Left lobe of liver (tissue), 2 donors: Measurements from ENCODE around the gene SLAMF7. TPM values are rescaled to one million over a fixed set of nuclear protein-coding genes. Genes with fewer than 3 reads are reported as not detected.
"Not testable (repeated sequence)": the region's sequence is repeated elsewhere in the genome, so short reads cannot be mapped to it uniquely, and the experiment has no call there.

Experiments
- ATAC-seq: fragments of 200-7000 bp; cut with Tn5 transposase; one replicate; pipeline ENCODE4 v1.9.1; 2020; ENCODE audit warnings: mild to moderate bottlenecking, moderate library complexity
- DNase-seq: peaks from one replicate; pipeline ENCODE4 v3.0.0-alpha.2; 2020; ENCODE audit warnings: low spot score
- total RNA-seq: library from RNA; stranded (reverse); gene quantifications from one replicate; pipeline ENCODE4 v1.2.1, GENCODE V29; 2021
- donor health status: DM: no; HTN: no; CAD: no; lungs with moderate emphysema.
- donor health status: DM: no; HTN: yes; CAD: no.

SLAMF7 gene
- total RNA-seq, 1 donor from 2014 or later = 0.68 TPM

GRCh38 chr1:160772331-160772730 is 33.3 kb downstream of the SLAMF7 start:
- DNase-seq = no peak
- ATAC-seq = no peak

- DNase-seq (no peak), ATAC-seq (no peak)
Measured at GRCh38 chr1:160773093-160773492, 34.0 kb downstream of the SLAMF7 start.

DNA sequence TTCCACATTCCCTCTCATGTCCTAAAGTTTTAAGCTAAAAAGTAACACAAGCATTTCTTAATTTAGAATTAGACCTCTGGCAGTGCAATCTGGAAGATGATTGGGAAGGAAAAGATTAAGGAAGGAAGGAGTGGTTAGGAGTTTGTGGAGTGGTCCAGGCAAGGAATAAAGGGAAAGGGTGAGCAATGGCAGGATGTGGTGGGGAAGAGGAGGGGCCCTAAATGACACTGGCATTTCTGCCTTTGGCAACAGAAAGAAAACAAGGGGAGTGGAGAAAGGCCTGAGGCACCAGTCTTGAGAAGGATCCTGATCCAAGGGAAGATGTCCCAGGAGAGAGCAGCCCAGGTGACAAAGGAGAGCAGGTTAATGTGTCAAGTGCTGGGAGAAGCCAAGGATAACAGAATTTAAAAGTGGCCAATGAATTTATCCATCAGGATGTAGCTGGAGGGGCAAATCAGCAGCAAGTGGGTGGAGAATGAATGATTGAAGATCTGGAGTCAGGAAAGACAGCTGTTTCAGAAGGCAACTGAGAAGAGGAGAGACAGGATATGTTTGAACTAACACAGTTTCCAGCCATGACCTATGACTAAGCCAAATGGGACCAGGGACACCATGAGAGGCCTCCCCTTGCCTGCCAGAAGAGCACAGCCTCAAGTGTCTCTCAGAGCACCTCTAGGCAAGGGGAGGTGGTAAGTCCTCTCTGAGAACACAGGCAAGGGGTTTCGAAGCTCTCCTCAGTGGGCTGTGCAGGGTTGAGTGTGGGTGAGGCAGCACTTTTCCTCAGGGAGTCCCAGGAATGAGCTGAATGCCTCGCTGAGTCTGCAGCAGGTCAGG is 36.1 kb downstream of the SLAMF7 start:
- DNase-seq = no peak
- ATAC-seq = no peak

DNA sequence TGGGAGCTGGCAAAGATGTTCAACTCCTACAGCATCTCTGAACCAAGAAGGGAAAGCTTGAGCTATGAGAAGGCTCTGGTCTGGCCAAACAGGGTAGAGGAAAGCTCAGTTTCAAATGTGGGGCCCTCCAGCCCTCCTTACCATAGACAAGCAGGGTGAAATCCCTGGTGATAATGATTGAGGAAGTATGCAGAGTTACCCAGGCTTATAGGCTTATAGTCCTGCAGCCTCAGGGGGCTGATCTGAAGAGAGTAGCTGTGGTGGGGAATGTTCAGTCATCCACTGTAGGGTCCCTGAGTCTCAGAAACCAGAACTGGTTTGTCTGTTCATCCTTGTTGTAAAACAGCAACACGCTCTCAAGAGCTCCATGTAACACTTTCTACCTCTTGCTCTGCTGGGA is 37.1 kb downstream of the SLAMF7 start:
- ATAC-seq (no peak), DNase-seq (no peak)

GRCh38 chr1:160777486-160778089 is 38.5 kb downstream of the SLAMF7 start:
- DNase-seq (no peak), ATAC-seq (peak; percentile 66)

DNA sequence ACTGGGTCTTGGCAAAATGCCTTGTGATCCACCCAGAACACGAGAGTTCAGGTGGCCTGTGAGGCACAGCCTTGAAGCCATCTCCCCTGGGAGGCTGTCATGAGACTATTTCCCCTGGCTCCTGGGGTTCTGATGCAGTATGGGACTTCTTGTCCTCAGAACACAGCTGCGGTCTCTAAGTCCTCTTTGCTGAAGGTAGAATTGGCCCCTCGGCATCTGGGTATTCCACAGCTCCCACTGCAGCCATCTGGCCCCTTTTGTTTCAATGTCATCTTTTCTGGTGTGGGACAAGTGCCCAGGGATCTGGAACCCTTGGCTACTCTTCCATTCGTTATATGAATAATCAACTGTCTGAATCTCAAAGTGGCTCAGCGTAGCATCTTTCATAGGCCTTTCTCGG is 39.9 kb downstream of the SLAMF7 start:
- ATAC-seq (no peak), DNase-seq (no peak)

DNA sequence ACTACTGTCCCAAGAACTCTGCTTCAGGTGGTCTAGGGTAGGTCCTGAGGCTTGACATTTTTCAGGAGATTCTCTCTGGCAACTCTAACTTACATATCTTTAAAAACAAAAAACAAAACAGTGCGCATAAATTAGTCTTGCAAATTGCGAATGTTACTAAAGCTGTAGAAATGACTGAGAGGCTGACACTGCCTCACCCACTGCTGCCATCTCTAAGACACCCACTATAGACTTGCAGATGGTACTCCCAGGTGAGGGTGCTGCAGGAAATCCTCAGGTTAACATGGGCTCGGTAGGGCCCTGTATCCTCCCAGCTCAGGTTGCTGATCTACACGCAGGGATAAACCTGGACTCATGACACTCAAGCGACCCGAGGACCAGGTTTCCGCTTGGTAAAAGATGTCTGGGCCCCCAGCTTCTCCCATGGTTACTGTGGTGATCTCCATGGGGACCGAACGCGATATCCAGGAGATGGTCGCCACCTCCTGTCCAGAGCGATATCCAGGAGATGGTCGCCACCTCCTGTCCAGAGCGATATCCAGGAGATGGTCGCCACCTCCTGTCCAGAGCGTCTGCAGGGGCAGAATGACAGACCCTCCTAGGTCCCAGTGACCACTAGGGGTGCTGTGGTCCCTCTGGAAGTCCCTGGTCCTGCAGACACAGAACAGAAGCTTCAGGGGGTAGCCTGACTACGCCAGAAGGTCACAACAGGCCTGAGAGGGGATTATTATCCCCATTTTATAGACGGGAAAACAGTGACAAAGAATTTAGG is 40.8 kb downstream of the SLAMF7 start:
- DNase-seq (no peak), ATAC-seq (peak; percentile 16)

GRCh38 chr1:160780398-160780755 is 41.3 kb downstream of the SLAMF7 start:
- DNase-seq = no peak

GRCh38 chr1:160781186-160781766 is 42.2 kb downstream of the SLAMF7 start:
- DNase-seq (no peak), ATAC-seq (peak; percentile 19)

More at GRCh38 chr1:160780398-160780755, 41.3 kb downstream of the SLAMF7 start:
- ATAC-seq = no peak

DNA sequence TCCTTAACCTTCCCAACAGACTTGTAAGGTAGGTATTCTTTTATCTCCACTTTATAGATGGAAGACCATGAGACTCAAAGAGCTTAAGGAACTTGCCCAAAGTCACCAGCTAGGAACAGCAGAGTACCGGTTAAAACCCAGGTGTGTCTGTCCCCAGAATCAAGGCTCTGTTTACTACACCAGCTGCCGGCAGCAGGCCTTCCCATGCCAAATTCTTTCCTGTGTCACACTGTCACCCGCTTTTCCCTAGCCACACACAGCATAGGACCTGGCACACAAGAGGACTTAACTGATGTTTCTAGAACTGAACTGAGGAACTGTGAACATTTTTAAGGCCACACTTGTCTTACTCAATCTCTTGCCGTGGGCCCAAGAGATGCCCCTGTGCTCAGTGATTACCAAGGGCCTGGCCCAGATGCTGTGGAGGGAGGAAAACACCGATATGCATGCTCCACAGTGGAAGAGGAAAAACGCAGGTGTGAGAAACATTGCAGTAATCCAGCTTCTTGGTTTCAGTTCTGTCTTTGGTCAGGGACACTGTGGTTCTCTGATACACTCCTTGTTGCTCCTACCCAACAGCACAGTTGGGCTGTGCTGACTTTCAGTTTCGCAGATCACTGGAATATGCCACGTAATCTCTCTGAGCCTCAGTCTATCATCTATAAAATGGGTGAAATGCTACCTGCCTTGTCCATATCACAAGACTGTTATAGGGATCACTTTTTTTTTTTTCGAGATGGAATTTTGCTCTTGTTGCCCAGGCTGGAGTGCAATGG is 43.1 kb downstream of the SLAMF7 start:
- peak; percentile 18 for ATAC-seq
- DNase-seq = no peak

GRCh38 chr1:160782988-160783765 is 44.1 kb downstream of the SLAMF7 start:
- not testable (repeated sequence) for ATAC-seq, DNase-seq

DNA sequence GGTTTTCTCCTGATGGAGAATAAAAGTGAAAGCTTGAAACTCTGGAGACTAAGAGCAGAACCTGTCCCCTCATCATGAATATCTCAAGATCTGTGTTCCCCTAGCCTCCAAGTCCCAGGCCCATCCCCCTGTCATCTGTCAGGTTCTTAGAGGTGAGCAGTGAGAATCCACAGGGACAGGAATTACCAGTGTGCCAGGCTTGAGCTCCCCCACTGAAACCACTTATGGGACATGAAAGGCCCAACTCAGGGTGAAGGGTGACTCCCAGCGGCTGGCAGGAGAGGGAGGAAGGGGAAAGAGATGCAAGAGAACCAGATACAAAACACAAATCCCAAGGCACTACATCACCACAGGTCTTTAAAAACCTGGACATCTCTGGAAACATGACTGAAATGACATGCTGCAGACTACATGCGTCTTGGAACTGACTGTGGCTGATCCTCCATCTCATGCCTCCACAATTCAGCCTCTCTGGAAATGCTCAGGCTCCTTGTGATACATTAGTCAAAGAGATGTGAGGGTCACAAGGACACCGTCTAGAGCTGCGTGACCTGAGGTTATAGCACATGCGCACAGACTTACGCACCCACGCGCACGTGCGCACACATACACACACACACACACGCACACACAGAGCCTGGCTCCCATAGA is 50.1 kb downstream of the SLAMF7 start:
- ATAC-seq = no peak

GRCh38 chr1:160789702-160790611 is 50.9 kb downstream of the SLAMF7 start:
- no peak for ATAC-seq
- DNase-seq = no peak

More for the DNA sequence above, 50.1 kb downstream of the SLAMF7 start:
- no peak for DNase-seq

DNA sequence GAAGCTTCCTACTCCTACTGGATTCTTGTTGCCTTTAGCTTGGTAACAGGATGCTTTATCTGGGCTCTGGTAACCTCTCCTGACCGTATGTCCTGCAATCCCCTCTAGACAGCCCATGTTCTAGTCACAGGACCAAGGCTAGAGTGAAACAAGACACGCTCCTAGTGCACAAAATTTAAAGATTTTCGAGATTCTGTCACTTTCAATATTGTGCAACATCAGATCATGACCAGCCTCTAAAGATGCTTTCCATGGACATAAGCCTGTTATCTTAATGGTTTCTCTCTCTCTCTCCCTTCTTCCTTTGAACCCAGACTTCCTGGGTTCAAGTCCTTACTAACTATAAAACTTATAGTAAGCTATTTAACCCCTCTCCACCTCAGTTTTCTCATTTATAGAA is 55.3 kb downstream of the SLAMF7 start:
- ATAC-seq (no peak), DNase-seq (no peak)

GRCh38 chr1:160795951-160796383 is 56.9 kb downstream of the SLAMF7 start, which contains the start of gene LY9:
Gene LY9 (plus strand): TSS chr1:160796174. CDS start chr1:160796188, 14 bp downstream.
- DNase-seq (no peak), ATAC-seq (no peak)

- no peak for DNase-seq
- ATAC-seq = no peak
Measured at GRCh38 chr1:160797271-160797709, 58.2 kb downstream of the SLAMF7 start.

- no peak for ATAC-seq
Measured at GRCh38 chr1:160797861-160798273, 58.8 kb downstream of the SLAMF7 start.

GRCh38 chr1:160798439-160798838 is 59.4 kb downstream of the SLAMF7 start:
- ATAC-seq (no peak), DNase-seq (no peak)

More at GRCh38 chr1:160797861-160798273, 58.8 kb downstream of the SLAMF7 start:
- no peak for DNase-seq
